K562 (cell line): ENCODE data around the gene MYO9A. TPM values are rescaled to one million over a fixed set of nuclear protein-coding genes. Genes with fewer than 3 reads are reported as not detected.

Experiments
- ATAC-seq: fragments of 200-7000 bp; cut with Tn5 transposase; 3 replicates; pipeline ENCODE4 v1.9.1; 2020; ENCODE audit warnings: moderate library complexity
- BruUV-seq: library from RNA; stranded (reverse); fragments of 400-500 nt; replicated peaks from 2 replicates; lab custom pipeline; 2021; lab: Mats Ljungman, UMichigan
- CTCF ChIA-PET: fragments of 300-600 bp; formaldehyde crosslinking; extraction: SDS; loops from one replicate; lab custom pipeline; 2021; ENCODE audit warnings: low intra/inter-chr PET ratio; lab: Yijun Ruan, JAX
- POLR2A ChIA-PET: fragments of 300-600, 350-650 bp; sonication (Branson Sonifier 250); formaldehyde crosslinking; extraction: SDS; loops from one replicate; lab custom pipeline; 2021; ENCODE audit warnings: antibody characterized with exemption, inconsistent platforms; lab: Yijun Ruan, JAX
- DNase-seq, 4 experiments: peaks; one replicate each; pipeline versions ENCODE4 v3.0.0 to v3.0.0-alpha.2; 2011 to 2018; ENCODE audit warnings: low spot score in 3 of 4, mixed read lengths in 3 of 4; ENCODE audit errors: extremely low read depth in 1 of 4
- FAIRE-seq: peaks from 2 replicates; lab custom pipeline; 2011; peaks lifted over from hg19 to GRCh38; lab: Jason Lieb, UNC
- H2AFZ ChIP-seq: 2 replicates; pipeline ENCODE4 v1.6.0; 2011; ENCODE audit warnings: low read depth, low read length, control low read depth, inconsistent platforms
- H3K27ac ChIP-seq: fragments of 200-600 bp; 3 replicates; pipeline ENCODE4 v1.8.0; 2011; ENCODE audit warnings: low read depth, mild to moderate bottlenecking, control low read depth, inconsistent platforms, low read length, moderate library complexity, mixed read lengths; ENCODE audit errors: extremely low read depth
- H3K27me3 ChIP-seq, 2 experiments: fragments of 300-600 bp in 1 of 2; 2 replicates in 1 of 2; 3 replicates in 1 of 2; pipeline versions ENCODE4 v1.6.0 to v1.8.0; 2011; ENCODE audit warnings: inconsistent platforms in 2 of 2, low read length in 2 of 2, mild to moderate bottlenecking in 1 of 2, mixed read lengths in 1 of 2, moderate library complexity in 1 of 2; ENCODE audit not compliant: control insufficient read depth in 2 of 2, insufficient read depth in 2 of 2
- H3K36me3 ChIP-seq: fragments of 300-600 bp; 3 replicates; pipeline ENCODE4 v1.8.0; 2011; ENCODE audit warnings: mild to moderate bottlenecking, low read length, inconsistent platforms; ENCODE audit not compliant: control insufficient read depth, insufficient read depth
- H3K4me1 ChIP-seq, 2 experiments: fragments of 200-600 bp in 1 of 2; replicated peaks in 1 of 2; 2 replicates in 1 of 2; 3 replicates in 1 of 2; pipeline versions ENCODE4 v1.5.1 to v1.8.0; 2011; ENCODE audit warnings: inconsistent platforms in 2 of 2, low read length in 2 of 2, mild to moderate bottlenecking in 1 of 2, mixed read lengths in 1 of 2, moderate library complexity in 1 of 2; ENCODE audit not compliant: control insufficient read depth in 2 of 2, insufficient read depth in 2 of 2
- H3K4me2 ChIP-seq: 2 replicates; pipeline ENCODE4 v1.6.1; 2011; ENCODE audit warnings: low read length, control low read depth, inconsistent platforms, mixed read lengths; ENCODE audit not compliant: insufficient read depth
- H3K4me3 ChIP-seq: fragments of 200-600 bp; sonication (generic), shearing (Covaris generic); 2 replicates; pipeline ENCODE4 v1.5.1; 2016; ENCODE audit warnings: control low read depth, inconsistent platforms
- H3K79me2 ChIP-seq: fragments of 200-600 bp; 3 replicates; pipeline ENCODE4 v1.8.0; 2011; ENCODE audit warnings: low read length, inconsistent platforms; ENCODE audit not compliant: control insufficient read depth, insufficient read depth
- H3K9ac ChIP-seq, 2 experiments: 2 replicates each; pipeline versions ENCODE4 v1.6.0 to v1.6.1; 2011; ENCODE audit warnings: low read depth in 2 of 2, low read length in 2 of 2, control low read depth in 1 of 2, inconsistent platforms in 1 of 2, mild to moderate bottlenecking in 1 of 2, mixed read lengths in 1 of 2; ENCODE audit not compliant: insufficient read depth in 1 of 2
- H3K9me1 ChIP-seq: one replicate; pipeline ENCODE4 v1.6.0; 2011; ENCODE audit warnings: inconsistent platforms, mild to moderate bottlenecking, low read length, moderate library complexity; ENCODE audit not compliant: control insufficient read depth, insufficient read depth
- H3K9me3 ChIP-seq: replicated peaks from 2 replicates; pipeline ENCODE4 v1.5.1; 2011; ENCODE audit warnings: low read depth, low read length, inconsistent platforms; ENCODE audit not compliant: control insufficient read depth, insufficient read depth
- H4K20me1 ChIP-seq: replicated peaks from 2 replicates; pipeline ENCODE4 v1.6.1; 2011; ENCODE audit warnings: low read length, inconsistent platforms, mixed read lengths; ENCODE audit not compliant: control insufficient read depth, insufficient read depth
- CCAR2 ChIP-seq: fragments of 200-400 bp; formaldehyde crosslinking; IDR thresholded peaks from 2 replicates; pipeline ENCODE4 v1.6.1; 2017; ENCODE audit warnings: mild to moderate bottlenecking, low read depth, low read length
- CTBP1 ChIP-seq: fragments of 450-650 bp; IDR thresholded peaks from 2 replicates; pipeline ENCODE4 v1.6.1; 2016; ENCODE audit warnings: borderline replicate concordance
- ETV5 ChIP-seq: sonication (generic); formaldehyde crosslinking; IDR thresholded peaks from 2 replicates; pipeline ENCODE4 v1.4.0; 2020; ENCODE audit warnings: low read depth, mild to moderate bottlenecking, missing genetic modification reagents
- IRF2 ChIP-seq: sonication (generic); formaldehyde crosslinking; IDR thresholded peaks from 2 replicates; pipeline ENCODE4 v1.8.1; 2022; ENCODE audit warnings: mild to moderate bottlenecking, missing genetic modification reagents
- JUNB ChIP-seq: fragments of 450-650 bp; formaldehyde crosslinking; conservative IDR thresholded peaks from 2 replicates; pipeline ENCODE4 v1.4.0; 2020; ENCODE audit warnings: mild to moderate bottlenecking
- NR3C1 ChIP-seq: sonication (generic); formaldehyde crosslinking; IDR thresholded peaks from 2 replicates; pipeline ENCODE4 v1.8.1; 2022; ENCODE audit warnings: missing genetic modification reagents
- SRSF3 ChIP-seq: fragments of 200-400 bp; formaldehyde crosslinking; IDR thresholded peaks from 2 replicates; pipeline ENCODE4 v1.6.1; 2016; ENCODE audit warnings: mild to moderate bottlenecking, low read length, moderate library complexity; ENCODE audit not compliant: insufficient read depth
- WGBS: fragments of 100-300 bp; shearing (Covaris generic); methylation state at CpG from one replicate; pipeline ENCODE4 v1.1.6; 2016; ENCODE audit warnings: low coverage, mixed read lengths; ENCODE audit not compliant: insufficient coverage; ENCODE audit errors: missing lambda C conversion rate; 5-methylcytosine and 5-hydroxymethylcytosine counted together
- in situ Hi-C: fragments of 300-500 bp; cut with MboI; formaldehyde crosslinking; loops from 4 replicates; pipeline ENCODE4 v1.15.0; 2018; ENCODE audit warnings: inconsistent platforms, mixed read lengths
- intact Hi-C: fragments of 100-400 bp; cut with micrococcal nuclease; formaldehyde crosslinking; loops from 2 replicates; pipeline ENCODE4 v1.14.2; 2022
- polyA plus RNA-seq, 8 experiments: library from polyadenylated mRNA; depleted of rRNA in 4 of 8; stranded (reverse) in 5 of 8; unstranded in 3 of 8; fragments of >200 nt; fragmentation: Nextera tagmentation in 2 of 8; fragmentation: Illumina TruSeq in 1 of 8; extraction: Ambion mirVana in 2 of 8; extraction: Trizol in 1 of 8; gene quantifications; 2 replicates each; pipeline versions ENCODE4 v1.2.1 to v1.2.3, GENCODE V29; 2011 to 2014; ENCODE audit warnings: inconsistent platforms in 1 of 8, missing spikeins in 1 of 8
- total RNA-seq, 7 experiments: library from RNA; depleted of rRNA in 6 of 7; stranded (reverse); fragments of >200 nt in 6 of 7; fragmentation: Illumina TruSeq in 2 of 7; extraction: Trizol in 2 of 7; gene quantifications; 2 replicates each; pipeline versions ENCODE4 v1.2.1 to v1.2.3, GENCODE V29; 2011 to 2021; ENCODE audit warnings: low replicate concordance in 1 of 7
- TF ChIP-seq, protein P1 (sequence below): fragments of 450-650 bp; IDR thresholded peaks from 2 replicates; pipeline ENCODE4 v1.6.1; 2016; ENCODE audit warnings: mild to moderate bottlenecking
- TF ChIP-seq, protein P2 (sequence below): sonication (generic); formaldehyde crosslinking; IDR thresholded peaks from 2 replicates; pipeline ENCODE4 v1.9.0; 2022; ENCODE audit warnings: mild to moderate bottlenecking, missing genetic modification reagents
- TF ChIP-seq, protein P3 (sequence below): fragments of 450-650 bp; IDR thresholded peaks from 2 replicates; pipeline ENCODE4 v1.6.1; 2016

MYO9A gene
- total and polyA plus RNA-seq, 9 of the 15 experiments (the other 6 are each of a cell fraction or from before 2014, with no cell fraction given): 1.9 to 15.4 (median 5.8) TPM

DNA sequence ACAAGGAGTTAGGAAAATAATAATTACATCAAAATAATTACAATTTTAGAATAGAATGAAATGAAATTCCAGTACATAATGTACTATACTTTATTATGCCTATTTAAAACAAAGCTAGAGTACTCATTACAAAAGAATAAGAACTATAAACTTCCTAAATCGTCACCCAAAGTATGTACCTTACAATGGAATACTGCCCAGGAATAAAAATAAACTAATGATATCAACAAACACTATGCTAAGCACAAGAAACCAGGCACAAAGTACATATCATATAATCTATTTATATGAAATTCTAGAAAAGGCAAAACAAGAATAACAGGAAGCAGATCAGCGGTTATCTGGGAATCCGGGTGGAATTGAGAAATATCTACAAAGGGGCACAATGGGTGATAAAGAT, 84.7 kb downstream of the MYO9A start (continued):
- TF ChIP-seq CCAR2: no peak
- no peak for TF ChIP-seq JUNB (CRISPR knock-in tag)

DNA sequence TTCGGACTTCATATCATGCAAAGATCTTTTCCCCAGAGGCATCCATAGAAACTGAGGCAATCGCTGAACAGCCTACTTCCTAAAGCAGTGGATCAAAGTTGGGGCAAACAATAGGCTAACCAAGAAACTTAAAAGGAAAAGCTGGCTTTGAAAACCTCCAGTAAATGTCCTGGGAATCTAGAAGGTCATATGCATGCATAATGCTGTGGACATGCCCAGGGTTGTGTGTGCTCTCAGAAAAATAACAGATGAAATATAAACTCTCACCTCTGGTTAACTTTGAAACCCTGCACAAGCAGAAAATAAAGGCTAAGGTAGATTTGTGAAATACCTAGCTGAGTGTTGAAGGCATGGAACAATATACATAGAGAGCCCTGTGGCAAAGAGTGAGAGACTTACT, 96.3 kb downstream of the MYO9A start:
- Histone ChIP-seq H3K4me3 (no peak overlapping the region), H3K9me1 (no peaks in the 10 kb centered on the region), H3K27ac (no peak overlapping the region), H3K36me3 (no peaks in the 10 kb centered on the region), H3K4me2 (no peak overlapping the region), H2AFZ (no peak overlapping the region), H3K9me3 (no peaks in the 10 kb centered on the region), H3K4me1 (no peaks in the 10 kb centered on the region), H3K27me3 (no peaks in the 10 kb centered on the region), H4K20me1 (no peaks in the 10 kb centered on the region), H3K9ac (no peak overlapping the region), H3K79me2 (no peaks in the 10 kb centered on the region)
- ATAC-seq (no peak), FAIRE-seq (no peak), DNase-seq (no peak)
- POLR2A ChIA-PET: no interaction called here
- no peak for TF ChIP-seq ETV5 (CRISPR knock-in tag)
- no peak for TF ChIP-seq IRF2 (CRISPR knock-in tag)
- no peak for TF ChIP-seq NR3C1 (CRISPR knock-in tag)
- TF ChIP-seq SRSF3: no peak
- TF ChIP-seq, protein P1, sequence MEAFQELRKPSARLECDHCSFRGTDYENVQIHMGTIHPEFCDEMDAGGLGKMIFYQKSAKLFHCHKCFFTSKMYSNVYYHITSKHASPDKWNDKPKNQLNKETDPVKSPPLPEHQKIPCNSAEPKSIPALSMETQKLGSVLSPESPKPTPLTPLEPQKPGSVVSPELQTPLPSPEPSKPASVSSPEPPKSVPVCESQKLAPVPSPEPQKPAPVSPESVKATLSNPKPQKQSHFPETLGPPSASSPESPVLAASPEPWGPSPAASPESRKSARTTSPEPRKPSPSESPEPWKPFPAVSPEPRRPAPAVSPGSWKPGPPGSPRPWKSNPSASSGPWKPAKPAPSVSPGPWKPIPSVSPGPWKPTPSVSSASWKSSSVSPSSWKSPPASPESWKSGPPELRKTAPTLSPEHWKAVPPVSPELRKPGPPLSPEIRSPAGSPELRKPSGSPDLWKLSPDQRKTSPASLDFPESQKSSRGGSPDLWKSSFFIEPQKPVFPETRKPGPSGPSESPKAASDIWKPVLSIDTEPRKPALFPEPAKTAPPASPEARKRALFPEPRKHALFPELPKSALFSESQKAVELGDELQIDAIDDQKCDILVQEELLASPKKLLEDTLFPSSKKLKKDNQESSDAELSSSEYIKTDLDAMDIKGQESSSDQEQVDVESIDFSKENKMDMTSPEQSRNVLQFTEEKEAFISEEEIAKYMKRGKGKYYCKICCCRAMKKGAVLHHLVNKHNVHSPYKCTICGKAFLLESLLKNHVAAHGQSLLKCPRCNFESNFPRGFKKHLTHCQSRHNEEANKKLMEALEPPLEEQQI: no peak
- TF ChIP-seq, protein P2, sequence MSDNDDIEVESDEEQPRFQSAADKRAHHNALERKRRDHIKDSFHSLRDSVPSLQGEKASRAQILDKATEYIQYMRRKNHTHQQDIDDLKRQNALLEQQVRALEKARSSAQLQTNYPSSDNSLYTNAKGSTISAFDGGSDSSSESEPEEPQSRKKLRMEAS (CRISPR knock-in tag): no peak
- TF ChIP-seq, protein P3, sequence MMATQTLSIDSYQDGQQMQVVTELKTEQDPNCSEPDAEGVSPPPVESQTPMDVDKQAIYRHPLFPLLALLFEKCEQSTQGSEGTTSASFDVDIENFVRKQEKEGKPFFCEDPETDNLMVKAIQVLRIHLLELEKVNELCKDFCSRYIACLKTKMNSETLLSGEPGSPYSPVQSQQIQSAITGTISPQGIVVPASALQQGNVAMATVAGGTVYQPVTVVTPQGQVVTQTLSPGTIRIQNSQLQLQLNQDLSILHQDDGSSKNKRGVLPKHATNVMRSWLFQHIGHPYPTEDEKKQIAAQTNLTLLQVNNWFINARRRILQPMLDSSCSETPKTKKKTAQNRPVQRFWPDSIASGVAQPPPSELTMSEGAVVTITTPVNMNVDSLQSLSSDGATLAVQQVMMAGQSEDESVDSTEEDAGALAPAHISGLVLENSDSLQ: no peak
- TF ChIP-seq CTBP1: no peak
- CTCF ChIA-PET: no interaction called here
- WGBS: 9% methylated on average over 2 of the region's 2 CpGs
- in situ Hi-C loops (no loop called here), intact Hi-C loops (no loop called here)
- BruUV-seq: no TSS peak
